MCF 10A (cell line): ENCODE data around the gene ADARB2. TPM values are rescaled to one million over a fixed set of nuclear protein-coding genes. Genes with fewer than 3 reads are reported as not detected.

Experiments used
- BruUV-seq: library from RNA; stranded (reverse); fragments of 400-500 nt; replicated peaks from 2 replicates; lab custom pipeline; 2021; lab: Mats Ljungman, UMichigan
- CTCF ChIA-PET: fragments of 300-600 bp; sonication (Branson Sonifier 250); formaldehyde crosslinking; extraction: SDS; loops from one replicate; lab custom pipeline; 2021; ENCODE audit warnings: antibody characterized with exemption, inconsistent platforms; lab: Yijun Ruan, JAX
- POLR2A ChIA-PET: fragments of 300-600, 350-650 bp; sonication (Branson Sonifier 250); formaldehyde crosslinking; extraction: SDS; loops from one replicate; lab custom pipeline; 2020; ENCODE audit warnings: antibody characterized with exemption, inconsistent platforms; lab: Yijun Ruan, JAX
- DNase-seq: peaks from one replicate; pipeline ENCODE4 v3.0.0-alpha.2; 2018; ENCODE audit not compliant: unreplicated experiment
- H3K27ac Mint-ChIP-seq: one replicate; pipeline ENCODE4 v1.8.0; 2022; ENCODE audit warnings: mild to moderate bottlenecking, low read depth, mixed read lengths; ENCODE audit not compliant: unreplicated experiment
- H3K27me3 Mint-ChIP-seq: one replicate; pipeline ENCODE4 v1.8.0; 2022; ENCODE audit warnings: mixed read lengths; ENCODE audit not compliant: insufficient read depth, unreplicated experiment
- H3K36me3 Mint-ChIP-seq: one replicate; pipeline ENCODE4 v1.8.0; 2022; ENCODE audit warnings: mild to moderate bottlenecking, moderate library complexity, mixed read lengths; ENCODE audit not compliant: insufficient read depth, unreplicated experiment
- H3K4me1 Mint-ChIP-seq: one replicate; pipeline ENCODE4 v1.8.0; 2022; ENCODE audit warnings: mixed read lengths; ENCODE audit not compliant: insufficient read depth, unreplicated experiment
- H3K4me3 Mint-ChIP-seq: one replicate; pipeline ENCODE4 v1.8.0; 2022; ENCODE audit warnings: mild to moderate bottlenecking, moderate library complexity, mixed read lengths; ENCODE audit not compliant: unreplicated experiment
- H3K9me3 Mint-ChIP-seq: one replicate; pipeline ENCODE4 v1.8.0; 2022; ENCODE audit warnings: mixed read lengths; ENCODE audit not compliant: unreplicated experiment
- intact Hi-C: fragments of 100-400 bp; cut with micrococcal nuclease; formaldehyde crosslinking; loops from 2 replicates; pipeline ENCODE4 v1.14.1; 2022
- total RNA-seq: library from RNA; stranded (reverse); gene quantifications from 2 replicates; pipeline ENCODE4 v1.2.3, GENCODE V29; 2022
- TF ChIP-seq, protein P1 (sequence below): fragments of 200-600 bp; IDR thresholded peaks from one replicate; pipeline ENCODE4 v1.8.0; 2022; ENCODE audit warnings: antibody characterized with exemption, mild to moderate bottlenecking; ENCODE audit not compliant: unreplicated experiment

The ADARB2 gene
- total RNA-seq, 1 experiment from 2014 or later, result 0.96 TPM

DNA sequence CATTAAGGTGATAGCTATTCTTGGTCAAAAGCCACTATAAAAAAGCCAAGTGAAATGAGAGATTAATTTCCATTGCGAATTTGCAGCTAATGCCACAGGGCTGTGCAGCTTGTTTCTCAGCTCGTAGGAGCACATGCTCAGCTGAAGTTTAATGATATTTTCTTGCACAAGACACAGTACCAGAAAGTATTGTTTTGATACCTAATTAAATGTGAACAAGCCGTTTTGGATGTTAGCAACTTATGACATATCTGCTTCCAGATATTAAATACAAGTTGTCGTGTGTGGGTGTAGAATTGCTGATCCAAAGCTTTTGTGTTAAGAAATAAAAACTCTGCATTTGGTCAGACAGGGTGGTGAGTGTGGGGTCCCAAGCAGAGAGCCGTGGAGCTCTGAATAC, 47.2 kb downstream of the ADARB2 start:
- CTCF ChIA-PET, result interaction anchor here (0.8 kb wide), 1 partner anchor 541 kb away, joined by 3 read pairs; no protein-coding TSS in a partner anchor
- no peaks in the 10 kb centered on the region for H3K27me3 Mint-ChIP-seq
- H3K4me3 Mint-ChIP-seq, result no peak overlapping the region
- H3K9me3 Mint-ChIP-seq, result no peaks in the 10 kb centered on the region
- intact Hi-C loops, result no loop called here
- no peaks in the 10 kb centered on the region for H3K4me1 Mint-ChIP-seq
- H3K27ac Mint-ChIP-seq, result no peak overlapping the region
- no peak for DNase-seq
- no peaks in the 10 kb centered on the region for H3K36me3 Mint-ChIP-seq
- POLR2A ChIA-PET, result no interaction called here
- TF ChIP-seq, protein P1, sequence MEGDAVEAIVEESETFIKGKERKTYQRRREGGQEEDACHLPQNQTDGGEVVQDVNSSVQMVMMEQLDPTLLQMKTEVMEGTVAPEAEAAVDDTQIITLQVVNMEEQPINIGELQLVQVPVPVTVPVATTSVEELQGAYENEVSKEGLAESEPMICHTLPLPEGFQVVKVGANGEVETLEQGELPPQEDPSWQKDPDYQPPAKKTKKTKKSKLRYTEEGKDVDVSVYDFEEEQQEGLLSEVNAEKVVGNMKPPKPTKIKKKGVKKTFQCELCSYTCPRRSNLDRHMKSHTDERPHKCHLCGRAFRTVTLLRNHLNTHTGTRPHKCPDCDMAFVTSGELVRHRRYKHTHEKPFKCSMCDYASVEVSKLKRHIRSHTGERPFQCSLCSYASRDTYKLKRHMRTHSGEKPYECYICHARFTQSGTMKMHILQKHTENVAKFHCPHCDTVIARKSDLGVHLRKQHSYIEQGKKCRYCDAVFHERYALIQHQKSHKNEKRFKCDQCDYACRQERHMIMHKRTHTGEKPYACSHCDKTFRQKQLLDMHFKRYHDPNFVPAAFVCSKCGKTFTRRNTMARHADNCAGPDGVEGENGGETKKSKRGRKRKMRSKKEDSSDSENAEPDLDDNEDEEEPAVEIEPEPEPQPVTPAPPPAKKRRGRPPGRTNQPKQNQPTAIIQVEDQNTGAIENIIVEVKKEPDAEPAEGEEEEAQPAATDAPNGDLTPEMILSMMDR, result no peak
- BruUV-seq, result no TSS peak

DNA sequence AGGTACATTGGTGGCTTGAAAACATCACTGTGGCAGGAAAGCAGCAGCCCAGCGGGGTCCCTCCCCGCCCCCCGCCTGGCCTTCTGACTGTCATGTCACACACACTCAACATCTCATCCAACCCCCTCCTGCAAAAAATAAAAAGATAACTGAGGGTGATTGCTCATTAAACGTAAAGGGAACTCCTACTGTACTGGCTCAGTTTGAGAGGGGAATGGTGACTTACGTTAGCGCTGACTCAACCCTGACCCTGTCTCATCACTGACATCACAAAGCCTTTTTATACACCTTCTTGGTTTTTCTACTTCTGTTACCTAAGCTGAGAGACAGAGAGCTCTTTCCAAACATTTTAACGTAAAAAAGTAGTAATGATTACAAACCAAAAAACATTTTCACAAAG, 48.8 kb downstream of the ADARB2 start:
- POLR2A ChIA-PET, result no interaction called here
- Mint-ChIP-seq H3K4me3 (no peak overlapping the region), H3K4me1 (no peaks in the 10 kb centered on the region), H3K9me3 (no peaks in the 10 kb centered on the region), H3K36me3 (no peaks in the 10 kb centered on the region), H3K27ac (no peak overlapping the region), H3K27me3 (no peaks in the 10 kb centered on the region)
- DNase-seq, result no peak
- TF ChIP-seq, protein P1, result no peak
- intact Hi-C loops, result no loop called here
- BruUV-seq, result no TSS peak
- CTCF ChIA-PET, result no interaction called here

DNA sequence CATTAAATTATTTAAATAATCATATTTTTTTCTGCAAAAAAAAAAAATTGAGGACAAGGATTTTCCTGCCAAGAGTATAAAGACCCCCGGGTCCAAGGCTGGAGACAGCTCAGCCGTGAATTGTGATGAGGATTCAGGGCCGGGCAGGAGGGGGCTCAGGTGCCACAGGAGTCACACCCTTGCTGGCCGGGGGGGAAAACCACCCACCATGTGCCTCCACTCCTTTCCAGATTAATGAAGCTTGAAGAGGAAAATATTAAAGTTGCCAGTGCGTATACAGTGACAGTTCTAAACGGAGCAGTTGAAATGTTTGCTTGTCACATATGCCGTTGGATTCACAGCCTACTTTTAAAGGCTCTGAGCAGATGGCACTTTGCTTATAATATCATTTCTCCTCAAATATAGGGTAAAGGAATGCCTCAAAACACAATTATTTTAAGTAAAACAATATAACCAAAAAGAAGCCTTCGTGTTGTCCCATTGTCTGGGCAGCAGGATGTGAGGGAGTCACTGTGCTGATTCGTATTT, 49.6 kb downstream of the ADARB2 start:
- Mint-ChIP-seq H3K4me1 (no peaks in the 10 kb centered on the region), H3K9me3 (no peaks in the 10 kb centered on the region), H3K27ac (no peak overlapping the region), H3K36me3 (no peaks in the 10 kb centered on the region), H3K4me3 (no peak overlapping the region), H3K27me3 (no peaks in the 10 kb centered on the region)
- ChIA-PET CTCF (no interaction called here), POLR2A (no interaction called here)
- TF ChIP-seq, protein P1, result no peak
- BruUV-seq, result no TSS peak
- no peak for DNase-seq
- intact Hi-C loops, result no loop called here

DNA sequence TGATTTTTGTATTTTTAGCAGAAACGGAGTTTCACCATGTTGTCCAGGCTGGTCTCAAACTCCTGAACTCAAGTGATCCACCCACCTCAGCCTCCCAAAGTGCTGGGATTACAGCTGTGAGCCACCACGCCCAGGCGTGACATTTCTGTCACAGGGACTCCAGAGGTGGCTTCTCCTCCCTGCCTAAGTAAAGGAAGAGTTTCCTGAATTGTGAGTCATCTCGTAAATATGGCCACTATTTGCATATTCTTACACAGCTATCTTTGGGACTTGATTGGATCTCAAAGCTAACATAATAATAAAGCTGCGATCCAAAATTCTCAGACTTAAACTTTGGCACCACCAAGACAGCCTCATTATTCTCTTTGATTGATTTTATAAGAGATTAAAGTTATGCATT, 50.1 kb downstream of the ADARB2 start:
- Mint-ChIP-seq H3K9me3 (no peaks in the 10 kb centered on the region), H3K4me3 (no peak overlapping the region), H3K27me3 (no peaks in the 10 kb centered on the region), H3K4me1 (no peaks in the 10 kb centered on the region), H3K27ac (no peak overlapping the region), H3K36me3 (no peaks in the 10 kb centered on the region)
- no TSS peak for BruUV-seq
- TF ChIP-seq, protein P1, result no peak
- DNase-seq, result no peak
- POLR2A ChIA-PET, result no interaction called here
- CTCF ChIA-PET, result no interaction called here
- intact Hi-C loops, result no loop called here
